Ascending aorta (tissue), 2 donors: Measurements from ENCODE around the gene MPZL1. TPM values are rescaled to one million over a fixed set of nuclear protein-coding genes. Genes with fewer than 3 reads are reported as not detected.

Source experiments
- DNase-seq, 2 donors: peaks; one replicate each; pipeline ENCODE4 v3.0.0-alpha.2; 2019; ENCODE audit warnings: low spot score in 2 of 2
- H3K27ac ChIP-seq, 2 donors: fragments of 200-600 bp; sonication (generic); one replicate each; pipeline ENCODE4 v1.5.1; 2016 to 2017; ENCODE audit warnings: mild to moderate bottlenecking in 1 of 2
- H3K27me3 ChIP-seq: fragments of 200-600 bp; sonication (generic); one replicate; pipeline ENCODE4 v1.5.1; 2017
- H3K36me3 ChIP-seq, 2 donors: fragments of 200-600 bp; sonication (generic); one replicate each; pipeline ENCODE4 v1.5.1; 2016
- H3K4me1 ChIP-seq, 2 donors: fragments of 200-600 bp; sonication (generic); one replicate each; pipeline ENCODE4 v1.5.1; 2016 to 2017; ENCODE audit warnings: mild to moderate bottlenecking in 1 of 2
- H3K4me3 ChIP-seq, 2 donors: fragments of 200-600 bp; sonication (generic); one replicate each; pipeline ENCODE4 v1.5.1; 2016 to 2017; ENCODE audit warnings: mild to moderate bottlenecking in 1 of 2
- H3K9me3 ChIP-seq, 2 donors: fragments of 200-600 bp; sonication (generic); one replicate each; pipeline ENCODE4 v1.5.1; 2016
- intact Hi-C: fragments of 100-400 bp; cut with DNase I; formaldehyde crosslinking; loops from one replicate; pipeline ENCODE4 v1.15.1; 2023
- total RNA-seq: library from RNA; depleted of rRNA; stranded (reverse); fragments of >200 nt; gene quantifications from one replicate; pipeline ENCODE4 v1.1.0, GENCODE V29; 2016
- TF ChIP-seq, protein P1 (sequence below), 3 experiments: fragments of 200-600 bp in 2 of 3; fragments of 450-650 bp in 1 of 3; sonication (generic) in 2 of 3; IDR thresholded peaks; one replicate each; pipeline ENCODE4 v1.5.1; 2016 to 2019; ENCODE audit warnings: antibody characterized with exemption in 3 of 3, mild to moderate bottlenecking in 1 of 3, moderate library complexity in 1 of 3

Gene MPZL1
- total RNA-seq, 1 donor from 2014 or later = 58.9 TPM

DNA sequence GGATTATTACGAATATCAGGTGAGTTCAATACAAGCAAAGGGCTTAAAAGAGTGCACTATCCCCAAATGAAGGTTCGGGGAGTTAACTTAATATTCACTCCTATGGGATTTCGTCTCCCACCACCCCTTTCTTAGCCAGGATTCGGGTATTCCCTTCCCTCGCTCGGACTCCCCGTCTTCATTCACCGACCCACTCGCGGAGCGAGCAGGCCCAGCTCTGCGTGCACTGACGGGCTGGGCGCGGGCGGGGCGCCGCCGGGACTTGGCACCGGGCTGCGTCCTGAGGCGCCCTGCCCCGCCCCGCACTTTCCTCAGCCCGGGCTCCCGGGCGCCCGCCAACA lies 7.7 kb upstream of the MPZL1 start:
- intact Hi-C loops = loop anchor here (1.0 to 10.0 kb wide), 2 partner anchors 222 to 1771 kb away; partner anchors contain the start of genes DCAF6 and SLC19A2
- Histone ChIP-seq H3K36me3 (no peaks in the 10 kb centered on the region), H3K4me3 (peak overlapping the region; percentile 46 to 66), H3K27ac (peak overlapping the region; percentile 84 to 87), H3K9me3 (no peaks in the 10 kb centered on the region), H3K4me1 (peaks cover 0 to 5% of the 10 kb centered on the region in 2 donors), H3K27me3 (no peaks in the 10 kb centered on the region)
- DNase-seq = peak in 1 of 2 donors; percentile 93
- TF ChIP-seq, protein P1, sequence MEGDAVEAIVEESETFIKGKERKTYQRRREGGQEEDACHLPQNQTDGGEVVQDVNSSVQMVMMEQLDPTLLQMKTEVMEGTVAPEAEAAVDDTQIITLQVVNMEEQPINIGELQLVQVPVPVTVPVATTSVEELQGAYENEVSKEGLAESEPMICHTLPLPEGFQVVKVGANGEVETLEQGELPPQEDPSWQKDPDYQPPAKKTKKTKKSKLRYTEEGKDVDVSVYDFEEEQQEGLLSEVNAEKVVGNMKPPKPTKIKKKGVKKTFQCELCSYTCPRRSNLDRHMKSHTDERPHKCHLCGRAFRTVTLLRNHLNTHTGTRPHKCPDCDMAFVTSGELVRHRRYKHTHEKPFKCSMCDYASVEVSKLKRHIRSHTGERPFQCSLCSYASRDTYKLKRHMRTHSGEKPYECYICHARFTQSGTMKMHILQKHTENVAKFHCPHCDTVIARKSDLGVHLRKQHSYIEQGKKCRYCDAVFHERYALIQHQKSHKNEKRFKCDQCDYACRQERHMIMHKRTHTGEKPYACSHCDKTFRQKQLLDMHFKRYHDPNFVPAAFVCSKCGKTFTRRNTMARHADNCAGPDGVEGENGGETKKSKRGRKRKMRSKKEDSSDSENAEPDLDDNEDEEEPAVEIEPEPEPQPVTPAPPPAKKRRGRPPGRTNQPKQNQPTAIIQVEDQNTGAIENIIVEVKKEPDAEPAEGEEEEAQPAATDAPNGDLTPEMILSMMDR (IDR thresholded peaks at IDR 0.05) = peak in 1 of 3 experiments; percentile 5

DNA sequence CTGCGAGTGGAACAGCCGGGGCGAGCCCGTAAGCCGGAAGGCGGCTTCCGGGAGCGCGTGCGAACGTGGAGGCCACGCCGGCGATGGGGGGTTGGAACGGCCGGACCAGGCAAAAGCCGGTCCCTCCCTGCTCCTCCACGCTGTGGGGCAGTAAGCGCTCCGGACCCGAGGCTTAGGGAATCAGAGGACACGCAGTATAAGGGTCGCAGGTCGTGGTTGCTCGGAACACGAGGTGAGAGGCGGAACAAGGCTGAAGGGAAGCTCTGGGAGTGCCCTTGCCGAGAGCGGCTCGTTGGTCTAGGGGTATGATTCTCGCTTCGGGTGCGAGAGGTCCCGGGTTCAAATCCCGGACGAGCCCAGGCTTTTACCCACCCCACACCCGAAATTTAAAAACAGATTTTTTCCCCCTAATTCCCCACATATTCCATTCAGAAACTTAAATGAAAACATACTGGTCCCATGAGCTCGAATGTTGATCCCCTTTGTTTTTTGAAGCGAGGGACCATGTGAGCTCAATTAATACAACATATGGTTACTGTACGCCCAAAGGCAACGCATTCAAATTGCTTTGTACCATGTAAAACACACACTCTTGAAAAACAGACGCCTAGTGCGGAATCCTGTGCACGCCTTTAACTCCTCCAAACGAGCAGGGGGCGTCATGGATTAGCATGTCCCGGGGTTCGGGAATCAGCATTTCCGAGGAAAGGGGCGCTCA lies 7.2 kb upstream of the MPZL1 start:
- Histone ChIP-seq H3K9me3 (no peaks in the 10 kb centered on the region), H3K36me3 (no peaks in the 10 kb centered on the region), H3K27me3 (no peaks in the 10 kb centered on the region), H3K4me1 (peaks cover 0 to 5% of the 10 kb centered on the region in 2 donors), H3K27ac (peak overlapping the region; percentile 84 to 87), H3K4me3 (peak overlapping the region; percentile 46 to 66)
- intact Hi-C loops = loop anchor here (1.0 to 10.0 kb wide), 2 partner anchors 222 to 1770 kb away; partner anchors contain the start of genes DCAF6 and SLC19A2
- peak; percentile 60 to 96 for DNase-seq
- TF ChIP-seq, protein P1 (IDR thresholded peaks at IDR 0.05) = peak in 1 of 3 experiments; percentile 2

DNA sequence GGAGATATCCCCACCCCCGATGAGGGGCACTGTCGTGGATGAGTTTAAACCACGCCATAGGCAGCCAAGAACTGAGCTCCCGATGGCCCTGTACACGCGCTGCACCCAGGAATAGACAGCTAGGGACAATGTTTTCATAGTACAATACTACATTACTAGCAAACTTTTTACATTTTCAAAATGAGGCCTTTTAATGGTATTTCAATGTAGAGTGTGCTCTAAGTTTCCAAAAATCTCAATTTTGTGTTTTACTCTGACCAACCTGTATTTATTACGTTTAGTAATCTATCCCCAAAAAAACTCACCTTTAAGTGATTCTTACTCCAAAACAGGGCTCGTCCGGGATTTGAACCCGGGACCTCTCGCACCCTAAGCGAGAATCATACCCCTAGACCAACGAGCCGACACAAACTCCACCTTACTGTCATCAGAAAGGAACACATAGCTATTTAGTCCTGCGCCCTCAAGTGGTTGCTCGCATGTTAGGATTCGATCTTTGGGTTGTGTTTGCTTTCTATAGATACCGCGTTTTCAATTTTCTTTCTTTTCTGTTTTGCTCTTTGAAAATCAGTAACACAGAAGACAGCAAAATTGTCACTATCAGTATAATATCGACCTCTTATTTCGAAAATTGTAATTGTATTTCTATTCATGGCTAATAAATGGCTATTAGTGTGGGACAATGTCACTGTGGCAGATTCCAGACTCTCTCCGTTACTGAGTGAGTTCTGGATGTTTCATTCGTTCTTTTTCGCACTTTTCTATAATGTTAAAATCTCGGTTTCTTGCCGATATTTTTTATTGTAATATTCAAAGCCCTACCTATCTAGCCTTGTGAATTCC lies 6.4 kb upstream of the MPZL1 start:
- intact Hi-C loops = loop anchor here (10.0 kb wide), 1 partner anchor 1769 kb away; the partner anchor contains the start of gene SLC19A2
- DNase-seq = peak in 1 of 2 donors; percentile 95
- peaks cover 0 to 5% of the 10 kb centered on the region in 2 donors for H3K4me1 ChIP-seq
- H3K27ac ChIP-seq = peak overlapping the region; percentile 84 to 87
- no peaks in the 10 kb centered on the region for H3K9me3 ChIP-seq
- TF ChIP-seq, protein P1 (IDR thresholded peaks at IDR 0.05) = peak; percentile 82 to 87 (median 82)
- H3K36me3 ChIP-seq = no peaks in the 10 kb centered on the region
- H3K4me3 ChIP-seq = peak overlapping the region; percentile 46 to 66
- H3K27me3 ChIP-seq = no peaks in the 10 kb centered on the region

DNA sequence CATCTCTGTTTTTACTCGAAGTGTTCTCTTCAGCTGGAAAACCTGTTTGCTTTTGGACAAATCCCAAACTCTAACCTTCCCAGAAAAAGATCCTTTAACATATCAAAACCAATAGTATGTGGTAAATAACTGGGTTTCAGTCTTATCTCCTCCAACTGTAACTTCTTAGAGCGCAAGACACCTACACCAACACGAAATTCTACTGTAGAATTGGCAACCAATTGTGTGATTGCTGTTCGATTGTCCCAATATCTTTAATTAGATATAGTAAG lies 5.8 kb upstream of the MPZL1 start:
- TF ChIP-seq, protein P1 (IDR thresholded peaks at IDR 0.05) = no peak
- peak overlapping the region; percentile 9 to 84 for H3K27ac ChIP-seq
- intact Hi-C loops = loop anchor here (10.0 kb wide), 1 partner anchor 1769 kb away; the partner anchor contains the start of gene SLC19A2
- no peak for DNase-seq
- H3K4me1 ChIP-seq = peaks cover 1 to 7% of the 10 kb centered on the region in 2 donors
- peak overlapping the region; percentile 46 to 66 for H3K4me3 ChIP-seq
- no peaks in the 10 kb centered on the region for H3K27me3 ChIP-seq
- H3K9me3 ChIP-seq = no peaks in the 10 kb centered on the region
- no peaks in the 10 kb centered on the region for H3K36me3 ChIP-seq

DNA sequence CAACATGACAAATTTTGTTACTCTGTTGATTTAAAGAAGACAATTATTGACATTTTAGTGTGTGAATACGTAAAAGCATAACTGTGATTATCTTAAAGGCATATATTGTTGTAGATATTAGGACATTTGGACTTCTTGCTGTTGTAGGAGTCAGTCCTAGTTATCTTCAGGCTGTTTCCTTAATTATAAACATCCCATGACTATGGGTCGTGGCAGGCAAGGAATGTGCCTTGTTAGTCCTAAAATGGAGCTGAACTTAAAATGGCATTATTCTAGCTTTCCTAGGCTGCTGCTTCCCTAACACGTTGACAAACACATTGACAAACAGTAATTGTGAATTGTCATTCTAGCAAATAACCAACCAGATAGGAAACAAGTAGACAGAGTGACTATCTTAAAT lies 4.4 kb upstream of the MPZL1 start:
- no peak for DNase-seq
- no peak overlapping the region for H3K27ac ChIP-seq
- intact Hi-C loops = loop anchor here (10.0 kb wide), 1 partner anchor 1767 kb away; the partner anchor contains the start of gene SLC19A2
- no peak overlapping the region for H3K4me3 ChIP-seq
- H3K36me3 ChIP-seq = no peaks in the 10 kb centered on the region
- H3K27me3 ChIP-seq = no peaks in the 10 kb centered on the region
- no peaks in the 10 kb centered on the region for H3K9me3 ChIP-seq
- peaks cover 3% of the 10 kb centered on the region in 2 donors for H3K4me1 ChIP-seq
- TF ChIP-seq, protein P1 (IDR thresholded peaks at IDR 0.05) = no peak
